Stimulated activated naive B cell treated with anti-CD40 and anti-IgM and Interleukin-4, amounts not matched to agents 10 μg/mL and 1 μg/mL and 100 μg/mL, for 72 hours (primary cell): ENCODE data around the gene MICU2.
A peak's percentile ranks its signal among the peaks of the same experiment; 100 is the strongest.

ENCODE experiments used
- ATAC-seq, 2 donors: fragments of 150-1000 bp; cut with Tn5 transposase; replicated peaks; 2 replicates each; pipeline ENCODE4 v1.10.0; 2021; ENCODE audit warnings: moderate library complexity in 1 of 2
- DNase-seq: peaks from one replicate; pipeline ENCODE4 v3.0.0; 2021
- H3K27ac Mint-ChIP-seq: one replicate; pipeline ENCODE4 v1.8.0; 2022; ENCODE audit warnings: mild to moderate bottlenecking, mixed read lengths
- H3K27me3 Mint-ChIP-seq, 2 donors: one replicate each; pipeline ENCODE4 v1.8.0; 2022; ENCODE audit warnings: mixed read lengths in 2 of 2
- H3K36me3 Mint-ChIP-seq, 2 donors: one replicate each; pipeline ENCODE4 v1.8.0; 2022; ENCODE audit warnings: mixed read lengths in 2 of 2, mild to moderate bottlenecking in 1 of 2
- H3K4me1 Mint-ChIP-seq, 2 donors: one replicate each; pipeline ENCODE4 v1.8.0; 2022; ENCODE audit warnings: mixed read lengths in 2 of 2, mild to moderate bottlenecking in 1 of 2
- H3K4me3 Mint-ChIP-seq, 2 donors: one replicate each; pipeline ENCODE4 v1.8.0; 2022; ENCODE audit warnings: mild to moderate bottlenecking in 2 of 2, mixed read lengths in 2 of 2, moderate library complexity in 1 of 2
- H3K9me3 Mint-ChIP-seq, 2 donors: one replicate each; pipeline ENCODE4 v1.8.0; 2022; ENCODE audit warnings: mixed read lengths in 2 of 2, mild to moderate bottlenecking in 1 of 2

Gene MICU2

DNA sequence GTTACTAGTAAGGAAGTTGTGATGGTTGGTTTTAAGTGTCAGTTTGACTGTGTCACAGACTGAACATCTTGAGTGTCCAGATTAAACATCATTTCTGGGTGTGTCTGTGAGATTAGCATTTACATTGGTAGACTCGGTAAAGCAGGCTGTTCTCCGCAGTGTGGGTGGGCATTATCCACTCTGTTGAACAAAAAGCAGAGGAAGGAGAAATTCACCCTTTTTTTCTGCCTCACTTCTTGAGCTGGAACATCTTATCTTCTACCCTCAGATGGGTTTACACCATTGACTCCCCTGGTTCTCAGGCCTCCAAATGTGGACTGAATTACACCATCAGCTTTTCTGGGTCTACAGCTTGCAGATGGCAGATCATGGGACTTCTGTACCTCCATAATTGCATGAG, 81.1 kb downstream of the MICU2 start:
- H3K36me3 Mint-ChIP-seq, result peaks cover 22 to 45% of the 10 kb centered on the region in 2 donors
- DNase-seq (no peak), ATAC-seq (no peak)
- no peaks in the 10 kb centered on the region for H3K4me1 Mint-ChIP-seq
- no peaks in the 10 kb centered on the region for H3K9me3 Mint-ChIP-seq
- H3K4me3 Mint-ChIP-seq, result no peak overlapping the region
- no peak overlapping the region for H3K27ac Mint-ChIP-seq
- H3K27me3 Mint-ChIP-seq, result no peaks in the 10 kb centered on the region

DNA sequence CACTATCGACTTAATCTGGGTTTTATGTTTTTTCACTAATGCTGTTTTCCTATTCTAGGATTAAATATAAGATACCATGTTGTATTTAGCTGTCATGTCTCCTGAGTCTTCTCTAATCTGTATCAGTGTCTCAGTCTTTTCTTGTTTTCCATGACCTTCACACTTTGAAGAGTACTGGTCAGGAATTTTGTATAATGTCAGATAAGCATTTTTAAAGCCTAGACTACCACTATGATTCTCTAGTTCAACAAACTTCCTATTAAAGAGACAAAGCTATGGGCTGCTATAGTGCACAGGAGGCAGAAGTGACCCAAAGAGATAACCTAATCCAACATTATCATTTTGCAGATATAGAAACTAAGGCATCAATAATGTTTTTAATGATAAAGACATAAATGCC, 81.8 kb downstream of the MICU2 start:
- Mint-ChIP-seq H3K4me1 (no peaks in the 10 kb centered on the region), H3K4me3 (no peak overlapping the region), H3K36me3 (peaks cover 22 to 45% of the 10 kb centered on the region in 2 donors), H3K27ac (no peak overlapping the region), H3K27me3 (no peaks in the 10 kb centered on the region), H3K9me3 (no peaks in the 10 kb centered on the region)
- ATAC-seq (no peak), DNase-seq (no peak)

DNA sequence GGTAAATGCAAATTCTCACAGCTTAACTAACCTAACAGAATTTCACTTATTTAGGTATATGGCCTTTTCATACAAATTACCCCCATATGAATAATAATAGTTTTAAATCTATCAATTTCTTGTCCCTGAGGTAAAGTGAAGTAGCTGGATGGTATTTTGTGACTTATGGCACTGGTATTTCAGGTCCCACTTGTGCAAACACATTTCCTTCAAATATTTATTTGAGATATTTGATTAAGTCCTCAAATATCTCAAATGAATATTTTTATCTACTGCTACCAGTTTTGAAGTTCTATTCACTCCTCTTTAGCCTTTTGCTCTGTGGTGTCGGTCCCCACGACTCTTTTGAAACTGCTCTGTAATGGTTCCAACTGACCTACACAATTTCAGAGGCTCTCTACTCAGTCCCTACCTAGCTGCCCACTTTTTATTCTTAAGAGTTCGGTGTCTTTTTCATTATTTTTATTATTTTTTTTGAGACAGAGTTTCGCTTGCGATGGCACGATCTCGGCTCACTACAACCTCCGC, 85.3 kb downstream of the MICU2 start:
- no peaks in the 10 kb centered on the region for H3K9me3 Mint-ChIP-seq
- DNase-seq (no peak), ATAC-seq (no peak)
- H3K4me1 Mint-ChIP-seq, result no peaks in the 10 kb centered on the region
- H3K27me3 Mint-ChIP-seq, result no peaks in the 10 kb centered on the region
- H3K4me3 Mint-ChIP-seq, result no peak overlapping the region
- H3K27ac Mint-ChIP-seq, result no peak overlapping the region
- peaks cover 9 to 23% of the 10 kb centered on the region in 2 donors for H3K36me3 Mint-ChIP-seq

DNA sequence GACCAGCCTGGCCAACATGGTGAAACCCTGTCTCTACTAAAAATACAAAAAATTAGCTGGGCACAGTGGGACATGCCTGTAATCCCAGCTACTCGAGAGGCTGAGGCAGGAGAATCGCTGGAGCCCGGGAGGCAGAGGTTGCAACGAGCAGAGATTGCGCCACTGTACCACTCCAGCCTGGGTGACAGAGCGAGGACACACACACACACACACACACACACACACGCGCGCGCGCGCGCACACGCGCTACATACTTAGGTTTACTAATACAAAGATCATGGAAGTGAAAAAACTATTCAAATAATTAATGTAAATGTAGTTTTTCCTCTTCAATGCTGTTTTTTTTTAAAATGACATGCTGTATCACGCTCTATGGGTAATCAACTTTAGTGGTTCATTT, 86.4 kb downstream of the MICU2 start:
- no peaks in the 10 kb centered on the region for H3K4me1 Mint-ChIP-seq
- H3K36me3 Mint-ChIP-seq, result peaks cover 11 to 24% of the 10 kb centered on the region in 2 donors
- no peak overlapping the region for H3K27ac Mint-ChIP-seq

DNA sequence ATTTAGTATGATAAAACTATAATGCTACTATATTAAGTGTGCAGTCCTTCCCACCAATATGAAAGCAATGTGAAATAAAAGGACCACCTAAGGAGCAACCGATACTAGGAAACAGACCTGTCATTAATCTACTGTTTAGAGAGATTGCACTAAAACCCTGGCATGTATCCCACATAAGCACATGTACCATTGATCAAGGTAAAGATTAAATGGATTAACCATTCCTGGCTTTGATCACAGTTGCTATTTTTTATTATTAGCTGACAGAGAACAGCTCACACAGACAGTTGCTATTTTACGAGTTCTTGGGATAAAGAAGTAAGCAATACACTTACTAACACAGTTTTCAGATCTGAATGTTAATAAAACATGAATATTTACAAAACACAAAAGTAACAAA, 87.2 kb downstream of the MICU2 start:
- H3K9me3 Mint-ChIP-seq, result no peaks in the 10 kb centered on the region
- DNase-seq, result no peak
- H3K4me1 Mint-ChIP-seq, result no peaks in the 10 kb centered on the region
- no peaks in the 10 kb centered on the region for H3K27me3 Mint-ChIP-seq
- no peak overlapping the region for H3K4me3 Mint-ChIP-seq
- no peak overlapping the region for H3K27ac Mint-ChIP-seq
- ATAC-seq, result no peak
- peaks cover 13 to 23% of the 10 kb centered on the region in 2 donors for H3K36me3 Mint-ChIP-seq

More for the DNA sequence above, 86.4 kb downstream of the MICU2 start:
- ATAC-seq, result no peak
- no peak overlapping the region for H3K4me3 Mint-ChIP-seq
- H3K9me3 Mint-ChIP-seq, result no peaks in the 10 kb centered on the region
- no peaks in the 10 kb centered on the region for H3K27me3 Mint-ChIP-seq
- DNase-seq, result no peak

DNA sequence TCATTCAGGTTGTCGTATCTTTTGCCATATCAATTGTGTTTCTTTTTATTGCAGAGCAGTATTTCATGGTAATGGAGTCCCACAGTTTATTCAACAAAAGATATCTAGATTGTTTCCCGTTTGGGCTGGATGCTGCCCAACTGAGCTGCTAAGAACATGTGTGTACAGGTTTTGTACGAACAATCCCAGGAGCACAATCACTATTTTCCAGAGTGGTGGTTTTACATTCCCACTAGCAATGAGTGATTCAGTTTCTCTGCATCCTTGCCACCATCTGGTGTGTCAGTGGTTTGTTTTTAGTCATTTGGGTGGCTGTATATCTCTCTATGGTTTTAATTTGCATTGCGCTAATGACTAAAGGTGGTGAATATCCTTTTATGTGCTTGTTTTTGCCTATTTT, 92.1 kb downstream of the MICU2 start:
- Mint-ChIP-seq H3K27me3 (no peaks in the 10 kb centered on the region), H3K4me3 (no peak overlapping the region), H3K27ac (no peak overlapping the region), H3K4me1 (no peaks in the 10 kb centered on the region), H3K9me3 (no peaks in the 10 kb centered on the region), H3K36me3 (peaks cover 21 to 35% of the 10 kb centered on the region in 2 donors)
- no peak for DNase-seq
- no peak for ATAC-seq

DNA sequence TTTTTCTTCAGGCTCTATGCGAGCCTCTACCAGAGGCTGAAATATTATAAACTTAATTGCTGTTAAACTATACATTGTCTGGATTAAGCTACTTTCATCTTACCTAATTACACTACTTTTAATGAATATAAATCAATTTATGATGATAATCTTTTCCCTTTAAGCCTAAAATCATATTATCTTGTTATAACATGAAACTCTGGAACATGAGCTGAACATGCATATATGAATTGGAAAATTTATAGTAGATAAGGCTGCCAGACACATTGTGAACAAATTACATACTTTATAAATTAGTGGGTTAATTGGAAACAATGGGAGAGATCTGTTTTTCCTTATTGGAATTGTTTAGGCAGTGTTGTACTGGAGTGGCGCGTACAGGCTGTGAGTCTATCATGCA, 99.6 kb downstream of the MICU2 start:
- no peaks in the 10 kb centered on the region for H3K27me3 Mint-ChIP-seq
- H3K4me1 Mint-ChIP-seq, result no peaks in the 10 kb centered on the region
- H3K4me3 Mint-ChIP-seq, result no peak overlapping the region
- H3K27ac Mint-ChIP-seq, result no peak overlapping the region
- no peak for ATAC-seq
- H3K36me3 Mint-ChIP-seq, result peaks cover 26 to 41% of the 10 kb centered on the region in 2 donors
- H3K9me3 Mint-ChIP-seq, result no peaks in the 10 kb centered on the region
- no peak for DNase-seq

DNA sequence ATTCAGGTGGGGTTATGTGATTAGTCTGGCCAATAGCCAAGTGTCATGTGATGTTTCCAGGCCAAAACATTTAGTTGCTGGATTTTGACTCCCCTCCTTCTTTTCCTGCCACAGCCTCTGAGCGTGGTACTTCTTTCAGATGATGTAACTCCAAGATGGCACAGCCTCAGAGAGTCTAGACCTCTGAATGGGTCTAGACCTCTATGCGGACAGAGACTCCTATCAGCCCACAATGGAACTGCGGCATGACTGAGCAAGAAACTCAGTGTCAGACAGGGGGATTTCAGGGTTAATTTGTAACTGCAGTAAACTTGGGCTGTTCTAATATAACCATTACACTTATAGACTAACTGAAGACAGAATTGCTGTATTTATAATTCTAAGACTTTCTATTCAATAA, 102.3 kb downstream of the MICU2 start:
- ATAC-seq, result no peak
- no peak overlapping the region for H3K27ac Mint-ChIP-seq

DNA sequence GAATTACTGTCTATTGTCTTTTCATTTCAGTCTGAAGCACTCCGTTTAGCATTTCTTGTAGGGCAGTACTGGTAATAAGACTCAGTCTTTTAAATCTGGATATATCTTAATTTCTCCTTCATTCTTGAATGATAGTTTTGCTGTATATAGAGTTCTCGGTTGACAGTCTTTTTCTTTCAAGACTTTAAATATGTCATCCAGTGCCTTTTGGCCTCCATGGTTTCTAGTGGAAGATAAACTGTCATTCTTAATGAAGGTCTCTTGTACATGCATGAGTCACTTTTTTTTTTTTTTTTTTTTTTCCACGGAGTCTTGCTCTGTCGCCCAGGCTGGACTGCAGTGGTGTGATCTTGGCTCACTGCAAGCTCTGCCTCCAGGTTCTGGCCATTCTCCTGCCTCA, 117.6 kb downstream of the MICU2 start:
- H3K36me3 Mint-ChIP-seq, result peaks cover 23 to 39% of the 10 kb centered on the region in 2 donors
- H3K4me3 Mint-ChIP-seq, result no peak overlapping the region
- H3K4me1 Mint-ChIP-seq, result no peaks in the 10 kb centered on the region
- H3K27me3 Mint-ChIP-seq, result no peaks in the 10 kb centered on the region
- ATAC-seq, result no peak
- H3K9me3 Mint-ChIP-seq, result peaks cover 12 to 18% of the 10 kb centered on the region in 2 donors
- no peak for DNase-seq
- no peak overlapping the region for H3K27ac Mint-ChIP-seq

More for the DNA sequence above, 102.3 kb downstream of the MICU2 start:
- no peaks in the 10 kb centered on the region for H3K4me1 Mint-ChIP-seq
- no peaks in the 10 kb centered on the region for H3K27me3 Mint-ChIP-seq
- DNase-seq, result no peak
- no peak overlapping the region for H3K4me3 Mint-ChIP-seq
- H3K9me3 Mint-ChIP-seq, result no peaks in the 10 kb centered on the region
- peaks cover 31 to 46% of the 10 kb centered on the region in 2 donors for H3K36me3 Mint-ChIP-seq

DNA sequence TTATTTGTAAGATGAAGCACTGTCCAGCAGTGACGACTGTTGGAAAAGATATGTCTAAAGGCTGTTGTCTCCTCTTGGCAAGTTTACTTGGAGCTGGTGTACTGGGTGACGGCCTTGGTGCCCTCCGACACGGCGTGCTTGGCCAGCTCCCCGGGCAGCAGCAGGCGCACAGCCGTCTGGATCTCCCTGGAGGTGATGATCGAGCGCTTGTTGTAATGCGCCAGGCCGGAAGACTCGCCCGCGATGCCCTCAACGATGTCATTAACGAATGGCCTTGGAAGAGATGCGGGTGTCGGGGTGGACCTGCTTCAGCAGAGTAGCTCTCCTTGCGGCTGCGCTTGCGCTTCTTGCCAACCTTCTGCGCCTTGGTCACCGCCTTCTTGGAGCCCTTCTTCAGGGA, 120.2 kb downstream of the MICU2 start:
- DNase-seq (no peak), ATAC-seq (no peak)
- Mint-ChIP-seq H3K4me3 (no peak overlapping the region), H3K36me3 (peaks cover 4 to 18% of the 10 kb centered on the region in 2 donors), H3K9me3 (peaks cover 7 to 8% of the 10 kb centered on the region in 2 donors), H3K4me1 (peaks cover 2 to 6% of the 10 kb centered on the region in 2 donors), H3K27me3 (no peaks in the 10 kb centered on the region), H3K27ac (no peak overlapping the region)

DNA sequence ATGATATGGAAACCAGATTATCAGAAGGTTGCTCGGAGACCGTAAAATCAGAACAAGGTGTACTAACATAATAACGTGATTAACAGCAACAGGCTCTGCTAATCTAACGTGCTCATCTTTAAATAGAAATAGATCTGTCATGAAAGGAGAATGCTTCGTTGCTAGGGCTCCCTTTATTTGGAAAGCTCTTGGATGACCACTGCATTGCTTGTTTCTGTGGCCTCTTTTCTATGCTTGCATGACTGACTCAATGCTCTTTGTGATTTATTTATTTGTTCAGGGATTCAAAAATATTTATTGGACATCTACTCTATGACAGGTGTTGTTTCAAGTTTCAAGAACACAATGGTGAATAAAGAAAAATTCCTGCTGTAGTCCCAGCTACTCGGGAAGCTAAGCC, 122.6 kb downstream of the MICU2 start:
- Mint-ChIP-seq H3K27ac (no peak overlapping the region), H3K9me3 (peaks cover 2 to 3% of the 10 kb centered on the region in 2 donors), H3K36me3 (peaks cover 0 to 4% of the 10 kb centered on the region in 2 donors), H3K4me3 (no peak overlapping the region), H3K27me3 (no peaks in the 10 kb centered on the region), H3K4me1 (peaks cover 6 to 16% of the 10 kb centered on the region in 2 donors)
- DNase-seq (no peak), ATAC-seq (no peak)

DNA sequence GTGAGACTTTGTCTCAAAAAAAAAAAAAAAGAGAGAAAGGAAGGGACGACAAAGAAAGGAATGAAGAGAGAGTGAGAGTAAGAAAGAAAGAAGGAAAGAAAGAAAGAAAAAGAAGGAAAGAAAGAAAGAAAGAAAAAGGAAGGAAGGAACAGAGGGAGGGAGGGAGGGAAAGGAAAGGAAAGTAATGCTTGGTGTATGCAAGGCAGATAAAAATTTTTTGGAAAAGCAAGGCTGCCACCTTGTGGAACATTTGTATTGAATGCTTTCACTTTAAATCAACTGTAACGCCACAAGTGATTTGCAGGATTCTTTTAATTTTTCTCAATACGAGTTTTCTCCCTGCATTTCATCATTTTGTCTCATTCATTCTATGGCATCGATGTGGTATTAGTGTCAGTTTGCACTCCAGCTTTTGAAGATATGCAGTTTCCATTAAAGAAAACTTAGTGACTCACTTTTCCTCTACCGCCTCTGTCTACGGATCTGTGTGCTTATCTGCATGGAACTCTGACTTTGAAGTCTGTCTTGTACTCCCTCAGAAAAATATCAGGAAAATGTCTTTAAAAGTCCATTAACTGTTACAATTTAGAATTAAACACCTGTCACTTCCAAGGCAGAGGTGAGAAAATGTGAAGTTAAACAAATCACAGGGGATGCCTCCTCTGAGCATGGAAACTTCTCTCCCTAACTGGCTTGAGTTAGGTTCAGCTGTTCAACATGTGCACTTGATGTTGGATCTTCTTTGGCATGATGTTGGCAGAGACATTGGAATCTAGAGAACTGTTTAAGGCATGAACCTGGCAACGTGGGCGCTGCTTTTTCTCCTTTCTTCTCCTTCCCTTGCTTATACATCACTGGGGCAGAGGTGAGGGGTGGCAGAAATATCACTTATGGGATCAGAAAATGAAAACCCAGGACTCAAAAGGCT, 124.8 kb downstream of the MICU2 start:
- H3K9me3 Mint-ChIP-seq, result no peaks in the 10 kb centered on the region
- H3K4me1 Mint-ChIP-seq, result peaks cover 6 to 16% of the 10 kb centered on the region in 2 donors
- H3K27ac Mint-ChIP-seq, result no peak overlapping the region
- no peaks in the 10 kb centered on the region for H3K27me3 Mint-ChIP-seq
- DNase-seq (peak; percentile 22), ATAC-seq (peak; percentile 55 to 59)
- no peaks in the 10 kb centered on the region for H3K36me3 Mint-ChIP-seq
- peak overlapping the region; percentile 22 to 69 for H3K4me3 Mint-ChIP-seq

DNA sequence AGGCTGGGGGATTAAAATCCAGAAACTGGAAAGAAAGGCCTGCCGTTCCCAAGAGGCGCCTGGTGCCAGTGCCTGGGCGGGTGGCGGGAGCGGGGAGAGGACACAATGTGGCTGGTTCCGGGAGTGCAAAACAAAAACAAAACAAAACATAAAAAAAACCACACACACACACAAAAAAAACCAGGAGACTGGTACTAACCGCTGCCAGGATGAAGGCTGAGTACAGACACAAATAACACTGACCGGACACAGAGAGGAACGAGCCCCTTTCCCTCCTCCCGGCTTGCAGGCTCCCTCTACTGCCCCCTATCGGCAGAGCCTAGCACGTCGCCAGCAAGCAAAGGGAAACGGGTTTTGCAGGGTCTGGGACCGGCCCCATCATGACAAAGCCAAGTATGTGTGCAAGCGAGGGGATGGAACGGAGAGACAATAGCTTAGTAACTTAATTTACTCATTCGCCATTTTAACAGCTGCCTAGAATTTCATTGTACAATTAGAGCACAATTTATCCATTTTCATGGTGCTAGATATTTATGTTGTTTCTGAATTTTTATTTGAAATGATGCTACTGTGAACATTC, 127.0 kb downstream of the MICU2 start:
- Mint-ChIP-seq H3K4me1 (peaks cover 6 to 16% of the 10 kb centered on the region in 2 donors), H3K27ac (peak overlapping the region; percentile 76), H3K36me3 (no peaks in the 10 kb centered on the region), H3K9me3 (no peaks in the 10 kb centered on the region), H3K4me3 (peak overlapping the region; percentile 80 to 85), H3K27me3 (no peaks in the 10 kb centered on the region)
- peak; percentile 72 for DNase-seq
- peak; percentile 95 for ATAC-seq

DNA sequence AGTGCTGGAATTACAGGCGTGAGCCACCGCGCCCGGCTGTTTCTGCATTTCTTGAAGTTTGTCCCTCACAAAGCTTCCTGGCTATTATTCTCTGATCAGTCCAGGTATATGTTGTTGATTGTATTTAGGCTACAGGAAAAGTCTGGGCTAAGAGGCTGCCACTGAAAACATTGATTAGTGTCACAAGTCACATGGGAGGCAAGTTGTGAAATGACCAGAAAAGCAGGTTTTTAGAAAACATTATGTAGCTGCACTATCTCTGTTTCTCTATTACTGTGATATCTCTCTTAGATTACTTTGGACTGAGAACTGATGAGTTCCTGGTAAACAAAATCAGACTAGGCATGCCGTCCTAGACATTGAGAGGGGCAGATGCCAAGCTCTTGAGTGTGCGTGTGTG, 128.9 kb downstream of the MICU2 start:
- ATAC-seq (no peak), DNase-seq (no peak)
- no peak overlapping the region for H3K4me3 Mint-ChIP-seq
- H3K4me1 Mint-ChIP-seq, result peaks cover 6 to 16% of the 10 kb centered on the region in 2 donors
- H3K9me3 Mint-ChIP-seq, result peaks cover 6 to 9% of the 10 kb centered on the region in 2 donors
- no peak overlapping the region for H3K27ac Mint-ChIP-seq
- H3K36me3 Mint-ChIP-seq, result peaks cover 2 to 5% of the 10 kb centered on the region in 2 donors
- peaks cover 5 to 9% of the 10 kb centered on the region in 2 donors for H3K27me3 Mint-ChIP-seq

DNA sequence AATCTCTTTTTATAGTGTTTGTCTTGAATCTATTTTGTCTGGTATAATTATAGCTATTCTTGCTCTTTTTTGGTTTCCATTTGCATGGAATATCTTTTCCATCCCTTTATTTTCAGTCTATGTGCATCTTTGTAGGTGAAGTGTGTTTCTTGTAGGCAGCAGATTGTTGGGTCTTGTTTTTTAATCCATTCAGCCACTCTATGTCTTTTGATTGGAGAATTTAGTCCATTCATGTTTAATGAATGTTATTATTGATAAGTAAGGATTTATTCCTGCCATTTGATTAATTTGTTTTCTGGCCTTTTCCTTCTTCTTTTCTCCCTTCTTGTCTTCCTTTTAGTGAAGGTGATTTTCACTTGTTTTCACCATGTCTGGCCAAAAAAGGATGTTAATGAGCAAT, 133.2 kb downstream of the MICU2 start:
- Mint-ChIP-seq H3K9me3 (peaks cover 7 to 9% of the 10 kb centered on the region in 2 donors), H3K36me3 (peaks cover 2 to 5% of the 10 kb centered on the region in 2 donors), H3K4me3 (no peak overlapping the region), H3K4me1 (no peaks in the 10 kb centered on the region), H3K27me3 (peaks cover 5 to 9% of the 10 kb centered on the region in 2 donors), H3K27ac (no peak overlapping the region)
- DNase-seq (no peak), ATAC-seq (no peak)
